ENCODE results near the gene ARHGAP24. TPM values are rescaled to one million over a fixed set of nuclear protein-coding genes. Genes with fewer than 3 reads are reported as not detected.

The ARHGAP24 gene
- total RNA-seq, 4 donors from 2014 or later: 54.8 to 88.6 (median 62.6) TPM

- TF ChIP-seq, protein P1, sequence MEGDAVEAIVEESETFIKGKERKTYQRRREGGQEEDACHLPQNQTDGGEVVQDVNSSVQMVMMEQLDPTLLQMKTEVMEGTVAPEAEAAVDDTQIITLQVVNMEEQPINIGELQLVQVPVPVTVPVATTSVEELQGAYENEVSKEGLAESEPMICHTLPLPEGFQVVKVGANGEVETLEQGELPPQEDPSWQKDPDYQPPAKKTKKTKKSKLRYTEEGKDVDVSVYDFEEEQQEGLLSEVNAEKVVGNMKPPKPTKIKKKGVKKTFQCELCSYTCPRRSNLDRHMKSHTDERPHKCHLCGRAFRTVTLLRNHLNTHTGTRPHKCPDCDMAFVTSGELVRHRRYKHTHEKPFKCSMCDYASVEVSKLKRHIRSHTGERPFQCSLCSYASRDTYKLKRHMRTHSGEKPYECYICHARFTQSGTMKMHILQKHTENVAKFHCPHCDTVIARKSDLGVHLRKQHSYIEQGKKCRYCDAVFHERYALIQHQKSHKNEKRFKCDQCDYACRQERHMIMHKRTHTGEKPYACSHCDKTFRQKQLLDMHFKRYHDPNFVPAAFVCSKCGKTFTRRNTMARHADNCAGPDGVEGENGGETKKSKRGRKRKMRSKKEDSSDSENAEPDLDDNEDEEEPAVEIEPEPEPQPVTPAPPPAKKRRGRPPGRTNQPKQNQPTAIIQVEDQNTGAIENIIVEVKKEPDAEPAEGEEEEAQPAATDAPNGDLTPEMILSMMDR (IDR thresholded peaks at IDR 0.05; ENCODE audit: low read depth): no peak
Observed at GRCh38 chr4:85708468-85708867, 233.5 kb downstream of the ARHGAP24 start.

- TF ChIP-seq, protein P1 (IDR thresholded peaks at IDR 0.05; ENCODE audit: low read depth): no peak
Observed at GRCh38 chr4:85713005-85713404, 238.1 kb downstream of the ARHGAP24 start.

DNA sequence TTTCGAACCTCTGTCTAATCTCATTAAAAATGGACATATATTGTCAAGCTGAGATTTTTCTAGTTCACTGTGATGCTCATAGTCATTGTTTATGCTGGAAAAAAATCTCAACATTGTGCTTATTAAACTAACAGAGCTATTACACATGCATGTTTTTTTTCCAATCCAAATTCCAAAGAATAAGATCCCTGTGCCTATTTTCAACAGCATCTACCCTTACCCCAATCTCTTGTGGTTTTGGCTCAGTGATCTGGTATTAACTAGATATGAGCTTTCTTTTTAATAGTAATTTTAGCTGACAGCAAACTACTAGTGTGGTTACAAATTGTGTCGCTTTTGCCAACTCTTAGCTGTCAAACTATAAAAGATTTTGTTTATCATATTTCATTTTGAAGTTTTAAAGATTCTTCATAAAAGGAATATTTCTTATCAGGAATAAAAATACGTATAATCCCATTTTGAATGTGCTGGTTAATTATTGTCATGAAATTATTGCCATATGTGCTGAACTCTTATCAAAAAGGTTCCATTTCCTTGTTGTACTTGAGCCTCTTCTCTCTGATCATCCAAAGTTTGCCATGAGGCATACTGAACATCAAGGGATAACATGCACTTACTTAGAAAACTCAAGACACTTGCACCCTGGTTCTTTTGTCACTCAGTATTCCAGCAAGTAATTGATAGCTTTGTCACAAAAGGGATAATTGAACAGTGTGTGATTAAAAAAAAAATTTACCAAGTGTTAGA, 241.2 kb downstream of the ARHGAP24 start:
- TF ChIP-seq, protein P1 (IDR thresholded peaks at IDR 0.05; ENCODE audit: low read depth): no peak

- TF ChIP-seq, protein P1 (IDR thresholded peaks at IDR 0.05; ENCODE audit: low read depth): no peak
Observed at GRCh38 chr4:85717351-85717750, 242.4 kb downstream of the ARHGAP24 start.

GRCh38 chr4:85717847-85718246, 242.9 kb downstream of the ARHGAP24 start:
- TF ChIP-seq, protein P1 (IDR thresholded peaks at IDR 0.05; ENCODE audit: low read depth): no peak

DNA sequence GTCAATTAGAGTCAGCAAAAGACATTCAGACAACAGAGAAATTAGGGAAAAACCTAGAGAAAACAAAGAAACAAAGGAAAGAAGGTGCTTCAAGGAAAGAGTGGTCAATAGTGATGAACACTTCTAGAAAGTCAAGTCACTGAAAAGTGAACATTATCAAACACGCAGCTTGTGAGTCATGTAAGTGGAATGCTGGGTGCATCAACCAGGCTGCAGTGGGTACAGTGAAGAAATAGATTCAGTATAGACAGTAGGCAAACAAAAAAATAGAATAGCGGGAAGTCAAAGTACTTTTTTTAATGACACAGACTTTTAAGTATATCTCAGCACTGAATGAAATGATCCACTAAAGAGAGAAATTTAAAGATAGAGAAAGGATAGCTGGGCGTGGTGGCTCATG, 245.8 kb downstream of the ARHGAP24 start:
- TF ChIP-seq, protein P1 (IDR thresholded peaks at IDR 0.05; ENCODE audit: low read depth): no peak

DNA sequence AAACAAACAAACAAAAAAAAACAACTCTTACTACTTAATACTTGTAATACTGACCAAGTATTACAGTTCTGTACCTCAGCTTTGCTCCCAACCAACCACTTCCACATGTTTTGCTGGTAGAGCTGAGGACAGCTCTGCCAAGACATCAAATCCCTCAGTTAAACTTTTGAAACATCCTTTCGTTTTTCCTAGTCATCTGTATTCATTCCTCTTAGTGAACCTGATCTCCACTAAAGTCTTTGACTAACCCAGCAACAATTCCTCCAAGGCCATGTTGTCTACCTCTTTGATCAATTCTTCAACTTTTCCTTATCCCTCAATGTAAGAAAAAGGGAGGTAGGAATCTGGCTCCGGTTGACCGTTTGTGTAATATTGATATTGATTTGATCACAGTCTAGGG, 247.5 kb downstream of the ARHGAP24 start:
- TF ChIP-seq, protein P1 (IDR thresholded peaks at IDR 0.05; ENCODE audit: low read depth): no peak

Measured in subcutaneous adipose tissue (tissue), 4 donors.